NCI-H446 treated with DMSO at 0.1 percent for 48 hours (cell line): ENCODE results near the gene MED6.

Source experiments
- DNase-seq: peaks from one replicate; lab custom pipeline; 2025; lab: John Stamatoyannopoulos, UW

MED6 gene

GRCh38 chr14:70600382-70601157 is at the start of gene MED6:
MED6 (minus strand) TSS chr14:70600655; CDS start chr14:70600637, 18 bp downstream.
- peak; percentile 90 for DNase-seq

- no peak for DNase-seq
Measured at GRCh38 chr14:70649803-70650202, 49.3 kb upstream of the MED6 start.

GRCh38 chr14:70648346-70648745 is 47.9 kb upstream of the MED6 start:
- no peak for DNase-seq

- DNase-seq, result no peak
Measured at GRCh38 chr14:70646705-70647104, 46.2 kb upstream of the MED6 start.

GRCh38 chr14:70645892-70646291 is 45.4 kb upstream of the MED6 start:
- no peak for DNase-seq

GRCh38 chr14:70643967-70644366 is 43.5 kb upstream of the MED6 start:
- no peak for DNase-seq

- DNase-seq, result no peak
Measured at GRCh38 chr14:70642303-70643235, 42.1 kb upstream of the MED6 start.

- DNase-seq, result no peak
Measured at GRCh38 chr14:70641548-70642302, 41.3 kb upstream of the MED6 start, which contains the start of gene TTC9. TTC9 (plus strand) TSS chr14:70641916; CDS start chr14:70642130, 214 bp downstream.

GRCh38 chr14:70640938-70641547 is 40.6 kb upstream of the MED6 start:
- no peak for DNase-seq

GRCh38 chr14:70638416-70638815 is 38.0 kb upstream of the MED6 start:
- no peak for DNase-seq

- no peak for DNase-seq
Measured at GRCh38 chr14:70635971-70636595, 35.6 kb upstream of the MED6 start.

- DNase-seq, result no peak
Measured at GRCh38 chr14:70631948-70632347, 31.5 kb upstream of the MED6 start.

- DNase-seq, result no peak
Measured at GRCh38 chr14:70624972-70625371, 24.5 kb upstream of the MED6 start.

- DNase-seq, result no peak
Measured at GRCh38 chr14:70622111-70622712, 21.8 kb upstream of the MED6 start.

GRCh38 chr14:70619708-70620107 is 19.3 kb upstream of the MED6 start:
- DNase-seq, result no peak

GRCh38 chr14:70618314-70618713 is 17.9 kb upstream of the MED6 start:
- no peak for DNase-seq

GRCh38 chr14:70616646-70617045 is 16.2 kb upstream of the MED6 start:
- no peak for DNase-seq

GRCh38 chr14:70611216-70611615 is 10.8 kb upstream of the MED6 start:
- DNase-seq, result no peak

GRCh38 chr14:70602254-70602653 is 1.8 kb upstream of the MED6 start:
- DNase-seq, result no peak

GRCh38 chr14:70601162-70601561 is 707 bp upstream of the MED6 start:
- no peak for DNase-seq

GRCh38 chr14:70599345-70599744 is 1.1 kb downstream of the MED6 start:
- no peak for DNase-seq
